ENCODE data around the gene CEP350. TPM values are rescaled to one million over a fixed set of nuclear protein-coding genes. Genes with fewer than 3 reads are reported as not detected.

CEP350 gene
- total and polyA plus RNA-seq, 2 of the 4 experiments (the other 2 are of a cell fraction), result 5.0 to 36.4 TPM

GRCh38 chr1:180160357-180160756 lies 205.7 kb downstream of the CEP350 start:
- WGBS, 2 experiments (ENCODE audit: extremely low coverage in 2 of 2, insufficient read length in 1 of 2), result no CpG with 5 or more reads among the region's 1 CpG
- Histone ChIP-seq H2BK15ac (ENCODE audit: low read depth, low read length) (no peak overlapping the region), H3K4me3 (ENCODE audit: insufficient read depth, low read depth, low read length) (no peak overlapping the region), H3K4ac (ENCODE audit: low read depth, low read length) (no peak overlapping the region), H3K79me1 (ENCODE audit: low read depth in 1 of 2, low read length in 2 of 2) (peaks cover 13 to 87% of the 10 kb centered on the region in 2 experiments; a peak in 3 of 4 replicates), H3K4me2 (ENCODE audit: low read depth, low read length) (peak overlapping the region; percentile 68), H3K9me1 (ENCODE audit: insufficient read depth, low read length) (peaks cover 46% of the 10 kb centered on the region), H2BK120ac (ENCODE audit: low read depth, low read length) (no peak overlapping the region), H3K23ac (ENCODE audit: low read depth, low read length) (no peak overlapping the region), H4K91ac (ENCODE audit: insufficient read depth, low read depth, low read length) (no peak overlapping the region), H3K9me3 (ENCODE audit: control insufficient read depth, insufficient read depth, low read length) (no peaks in the 10 kb centered on the region), H3K56ac (ENCODE audit: extremely low read depth, insufficient read depth, low read length) (no peak overlapping the region), H3K36me3 (ENCODE audit: control insufficient read depth, insufficient read depth, low read length) (peaks cover 51% of the 10 kb centered on the region), H3K18ac (ENCODE audit: low read depth, low read length) (no peak overlapping the region), H3K27ac (ENCODE audit: insufficient read depth, low read length) (no peak overlapping the region), H3K14ac (replicated peaks; ENCODE audit: low read depth, low read length) (no peak overlapping the region), H2BK5ac (ENCODE audit: low read depth, low read length, poor library complexity, severe bottlenecking) (no peak overlapping the region), H3K9ac (ENCODE audit: low read depth, low read length) (no peak overlapping the region), H3K4me1 (ENCODE audit: control insufficient read depth, insufficient read depth, low read length) (peaks cover 21% of the 10 kb centered on the region), H4K8ac (ENCODE audit: low read depth in 2 of 2, low read length in 2 of 2) (no peak overlapping the region), H4K20me1 (ENCODE audit: insufficient read depth, low read length) (peaks cover 100% of the 10 kb centered on the region), H2BK20ac (ENCODE audit: low read depth, low read length) (no peak overlapping the region), H2AK5ac (ENCODE audit: low read depth, low read length) (no peak overlapping the region), H3K27me3 (ENCODE audit: control insufficient read depth, insufficient read depth, low read length) (no peaks in the 10 kb centered on the region), H2AK9ac (replicated peaks; ENCODE audit: low read depth, low read length, poor library complexity) (no peak overlapping the region), H4K5ac (ENCODE audit: low read depth, low read length) (no peak overlapping the region), H2AFZ (replicated peaks; ENCODE audit: low read length, poor library complexity) (no peak overlapping the region)
- intact Hi-C loops (cut with micrococcal nuclease), result loop anchor here (5.0 kb wide), 1 partner anchor 293 kb away; no protein-coding TSS in a partner anchor
- ChIA-PET POLR2A (ENCODE audit: unreplicated experiment) (no interaction called here), CTCF (no interaction called here)
- ATAC-seq (ENCODE audit: low read depth) (no peak), DNase-seq (no peak)
- TF ChIP-seq MAZ (IDR thresholded peaks at IDR 0.05; ENCODE audit: borderline replicate concordance, low read depth, low read length) (no peak), CEBPB (IDR thresholded peaks at IDR 0.05; ENCODE audit: low read depth, low read length) (peak; percentile 63), ELK1 (IDR thresholded peaks at IDR 0.05; ENCODE audit: borderline replicate concordance, low read depth, low read length) (no peak)
- dilution Hi-C loops (cut with HindIII; ENCODE audit: low sequenced_read_pairs, unreplicated experiment), result loop anchor here (25.0 kb wide), 1 partner anchor 123 kb away; no protein-coding TSS in a partner anchor
- no TSS peak for BruUV-seq (replicated peaks)
- in situ Hi-C loops (cut with MboI; ENCODE audit: low sequenced_read_pairs), result loop anchor here (25.0 kb wide), 1 partner anchor 448 kb away; no protein-coding TSS in a partner anchor
